K562 (cell line): ENCODE data around the gene DARS2. TPM values are rescaled to one million over a fixed set of nuclear protein-coding genes. Genes with fewer than 3 reads are reported as not detected.
A peak's percentile ranks its signal among the peaks of the same experiment; 100 is the strongest.

ENCODE experiments used
- BDP1 ChIP-seq: IDR thresholded peaks from 3 replicates; pipeline ENCODE4 v1.6.1; 2011; ENCODE audit not compliant: insufficient read length, insufficient read depth
- E2F3 ChIP-seq: fragments of 250-450 bp; sonication (Bioruptor Pico); IDR thresholded peaks from 2 replicates; pipeline ENCODE4 v1.4.0; 2020; ENCODE audit warnings: mild to moderate bottlenecking
- EP400 ChIP-seq: fragments of 450-650 bp; IDR thresholded peaks from 2 replicates; pipeline ENCODE4 v1.6.1; 2017; ENCODE audit warnings: antibody characterized with exemption, mild to moderate bottlenecking, moderate library complexity
- ETS2 ChIP-seq: IDR thresholded peaks from 2 replicates; pipeline ENCODE4 v1.6.1; 2016; ENCODE audit warnings: borderline replicate concordance, missing genetic modification characterization, mild to moderate bottlenecking, moderate library complexity, missing compliant biosample characterization; ENCODE audit not compliant: poor library complexity, severe bottlenecking
- EZH2 ChIP-seq: IDR thresholded peaks from 2 replicates; pipeline ENCODE4 v1.6.1; 2012; ENCODE audit warnings: low read depth, mild to moderate bottlenecking, inconsistent platforms, low read length, borderline replicate concordance
- FOXJ2 ChIP-seq: fragments of 200-800 bp; sonication (Bioruptor generic); IDR thresholded peaks from 2 replicates; pipeline ENCODE4 v1.6.1; 2016; ENCODE audit warnings: missing genetic modification characterization, missing compliant biosample characterization
- FOXP1 ChIP-seq: sonication (generic); formaldehyde crosslinking; IDR thresholded peaks from 2 replicates; pipeline ENCODE4 v1.8.0; 2022; ENCODE audit warnings: mild to moderate bottlenecking, missing genetic modification reagents
- JUNB ChIP-seq: fragments of 450-650 bp; formaldehyde crosslinking; conservative IDR thresholded peaks from 2 replicates; pipeline ENCODE4 v1.4.0; 2020; ENCODE audit warnings: mild to moderate bottlenecking
- KDM5B ChIP-seq: fragments of 200-600 bp; sonication (generic); IDR thresholded peaks from 2 replicates; pipeline ENCODE4 v1.6.1; 2012; ENCODE audit warnings: low read depth, mild to moderate bottlenecking, moderate library complexity, low read length, control low read depth, inconsistent platforms; ENCODE audit not compliant: insufficient replicate concordance
- NBN ChIP-seq: fragments of 450-650 bp; IDR thresholded peaks from 2 replicates; pipeline ENCODE4 v1.6.1; 2016; ENCODE audit warnings: low read depth, mild to moderate bottlenecking
- NCOA4 ChIP-seq: fragments of 450-650 bp; IDR thresholded peaks from 2 replicates; pipeline ENCODE4 v1.6.1; 2018; ENCODE audit warnings: mild to moderate bottlenecking; ENCODE audit not compliant: partially characterized antibody
- NELFE ChIP-seq: IDR thresholded peaks from 2 replicates; pipeline ENCODE4 v1.6.1; 2011; ENCODE audit warnings: mild to moderate bottlenecking; ENCODE audit not compliant: insufficient read depth, insufficient read length
- PRPF4 ChIP-seq: fragments of 200-400 bp; formaldehyde crosslinking; IDR thresholded peaks from one replicate; pipeline ENCODE4 v1.6.1; 2017; ENCODE audit warnings: low read length, low read depth, mild to moderate bottlenecking; ENCODE audit not compliant: insufficient read depth, poor library complexity, severe bottlenecking
- RBM25 ChIP-seq: fragments of 200-400 bp; formaldehyde crosslinking; IDR thresholded peaks from 2 replicates; pipeline ENCODE4 v1.6.1; 2018; ENCODE audit warnings: low read length, low read depth, moderate library complexity; ENCODE audit not compliant: severe bottlenecking
- SAFB2 ChIP-seq: fragments of 200-400 bp; formaldehyde crosslinking; IDR thresholded peaks from 2 replicates; pipeline ENCODE4 v1.6.1; 2018; ENCODE audit warnings: borderline replicate concordance, low read length, low read depth, moderate library complexity; ENCODE audit not compliant: severe bottlenecking
- SETDB1 ChIP-seq: IDR thresholded peaks from one replicate; pipeline ENCODE4 v1.6.1; 2012; ENCODE audit warnings: low read length, control low read depth, inconsistent platforms
- SMAD4 ChIP-seq: fragments of 250-450 bp; sonication (Bioruptor Pico); conservative IDR thresholded peaks from 2 replicates; pipeline ENCODE4 v1.8.0; 2021; ENCODE audit warnings: inconsistent platforms, mild to moderate bottlenecking, moderate library complexity
- SOX6 ChIP-seq: fragments of 450-650 bp; IDR thresholded peaks from 2 replicates; pipeline ENCODE4 v1.6.1; 2014; ENCODE audit warnings: mild to moderate bottlenecking
- SP2 ChIP-seq: IDR thresholded peaks from 2 replicates; pipeline ENCODE4 v1.6.1; 2011; ENCODE audit warnings: mild to moderate bottlenecking, low read depth, low read length, moderate library complexity; ENCODE audit not compliant: poor library complexity, severe bottlenecking; ENCODE audit errors: extremely low read depth
- SRSF7 ChIP-seq: fragments of 200-400 bp; formaldehyde crosslinking; optimal IDR thresholded peaks from 2 replicates; pipeline ENCODE3; 2017; ENCODE audit warnings: mild to moderate bottlenecking, low read depth, low read length
- TAF1 ChIP-seq: IDR thresholded peaks from 2 replicates; pipeline ENCODE4 v1.6.1; 2011; ENCODE audit warnings: mild to moderate bottlenecking, low read length, moderate library complexity; ENCODE audit not compliant: insufficient read depth, control insufficient read depth, severe bottlenecking; ENCODE audit errors: extremely low read depth
- XRCC5 ChIP-seq: fragments of 200-400 bp; formaldehyde crosslinking; IDR thresholded peaks from 2 replicates; pipeline ENCODE4 v1.6.1; 2017; ENCODE audit warnings: low read depth, mild to moderate bottlenecking, low read length
- ZBTB7A ChIP-seq: IDR thresholded peaks from 2 replicates; pipeline ENCODE4 v1.6.1; 2011; ENCODE audit warnings: low read depth, mild to moderate bottlenecking, low read length, moderate library complexity, borderline replicate concordance; ENCODE audit not compliant: control insufficient read depth
- ZNF551 ChIP-seq: fragments of 250-450 bp; sonication (Bioruptor Pico); IDR thresholded peaks from 2 replicates; pipeline ENCODE4 v1.5.0; 2021; ENCODE audit warnings: mild to moderate bottlenecking, moderate library complexity
- polyA plus RNA-seq, 8 experiments: library from polyadenylated mRNA; depleted of rRNA in 4 of 8; stranded (reverse) in 5 of 8; unstranded in 3 of 8; fragments of >200 nt; fragmentation: Nextera tagmentation in 2 of 8; fragmentation: Illumina TruSeq in 1 of 8; extraction: Ambion mirVana in 2 of 8; extraction: Trizol in 1 of 8; gene quantifications; 2 replicates each; pipeline versions ENCODE4 v1.2.1 to v1.2.3, GENCODE V29; 2011 to 2014; ENCODE audit warnings: inconsistent platforms in 1 of 8, missing spikeins in 1 of 8
- total RNA-seq, 7 experiments: library from RNA; depleted of rRNA in 6 of 7; stranded (reverse); fragments of >200 nt in 6 of 7; fragmentation: Illumina TruSeq in 2 of 7; extraction: Trizol in 2 of 7; gene quantifications; 2 replicates each; pipeline versions ENCODE4 v1.2.1 to v1.2.3, GENCODE V29; 2011 to 2021; ENCODE audit warnings: low replicate concordance in 1 of 7
- TF ChIP-seq, protein P1 (sequence below), 2 experiments: fragments of 200-800 bp in 1 of 2; sonication (Bioruptor generic) in 1 of 2; sonication (generic) in 1 of 2; formaldehyde crosslinking in 1 of 2; IDR thresholded peaks in 1 of 2; conservative IDR thresholded peaks in 1 of 2; 2 replicates each; pipeline versions ENCODE4 v1.5.0 to v1.6.1; 2016 to 2020; ENCODE audit warnings: missing compliant biosample characterization in 1 of 2, missing genetic modification characterization in 1 of 2, missing genetic modification reagents in 1 of 2
- TF ChIP-seq, protein P2 (sequence below): fragments of 450-650 bp; formaldehyde crosslinking; IDR thresholded peaks from 2 replicates; pipeline ENCODE4 v1.4.0; 2020; ENCODE audit warnings: mild to moderate bottlenecking
- TF ChIP-seq, protein P3 (sequence below): fragments of 250-450 bp; sonication (Bioruptor Pico); IDR thresholded peaks from 2 replicates; pipeline ENCODE4 v1.9.0; 2021; ENCODE audit warnings: mild to moderate bottlenecking

Gene DARS2
- total and polyA plus RNA-seq, 9 of the 15 experiments (the other 6 are each of a cell fraction or from before 2014, with no cell fraction given): 36.4 to 96.7 (median 68.6) TPM

DNA sequence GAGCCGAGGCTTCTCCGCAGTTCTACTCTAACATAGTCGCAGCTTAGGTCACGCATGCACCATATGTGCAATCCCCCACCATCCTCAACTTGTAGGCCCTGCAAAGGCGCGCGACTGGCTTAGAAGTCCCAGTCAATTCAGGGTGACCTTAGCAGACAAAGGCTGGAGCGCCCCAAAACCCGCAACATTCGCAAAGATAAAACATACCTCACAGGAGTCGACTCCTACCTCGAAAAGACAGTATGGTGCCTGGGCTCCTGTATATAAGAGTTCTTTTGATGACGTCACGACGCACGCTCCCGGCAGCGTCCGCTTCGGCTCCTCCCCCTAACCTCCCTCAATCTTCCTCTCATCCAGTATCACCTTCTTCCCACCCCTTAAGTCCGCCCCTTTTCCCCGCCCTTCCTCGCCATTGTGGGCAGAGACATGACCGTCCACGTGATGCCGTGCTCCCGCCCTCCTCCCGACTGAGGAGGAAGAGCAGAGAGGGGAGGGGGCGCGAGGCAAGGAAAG is 43.3 kb downstream of the DARS2 start, which contains the start of gene GAS5 (continued):
- TF ChIP-seq, protein P1, sequence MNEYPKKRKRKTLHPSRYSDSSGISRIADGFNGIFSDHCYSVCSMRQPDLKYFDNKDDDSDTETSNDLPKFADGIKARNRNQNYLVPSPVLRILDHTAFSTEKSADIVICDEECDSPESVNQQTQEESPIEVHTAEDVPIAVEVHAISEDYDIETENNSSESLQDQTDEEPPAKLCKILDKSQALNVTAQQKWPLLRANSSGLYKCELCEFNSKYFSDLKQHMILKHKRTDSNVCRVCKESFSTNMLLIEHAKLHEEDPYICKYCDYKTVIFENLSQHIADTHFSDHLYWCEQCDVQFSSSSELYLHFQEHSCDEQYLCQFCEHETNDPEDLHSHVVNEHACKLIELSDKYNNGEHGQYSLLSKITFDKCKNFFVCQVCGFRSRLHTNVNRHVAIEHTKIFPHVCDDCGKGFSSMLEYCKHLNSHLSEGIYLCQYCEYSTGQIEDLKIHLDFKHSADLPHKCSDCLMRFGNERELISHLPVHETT (CRISPR knock-in tag; conservative IDR thresholded peaks at IDR 0.05 in 1 of 2, IDR thresholded peaks at IDR 0.05 in 1 of 2): no peak
- no peak for TF ChIP-seq E2F3
- TF ChIP-seq FOXJ2 (tag): no peak
- TF ChIP-seq, protein P2, sequence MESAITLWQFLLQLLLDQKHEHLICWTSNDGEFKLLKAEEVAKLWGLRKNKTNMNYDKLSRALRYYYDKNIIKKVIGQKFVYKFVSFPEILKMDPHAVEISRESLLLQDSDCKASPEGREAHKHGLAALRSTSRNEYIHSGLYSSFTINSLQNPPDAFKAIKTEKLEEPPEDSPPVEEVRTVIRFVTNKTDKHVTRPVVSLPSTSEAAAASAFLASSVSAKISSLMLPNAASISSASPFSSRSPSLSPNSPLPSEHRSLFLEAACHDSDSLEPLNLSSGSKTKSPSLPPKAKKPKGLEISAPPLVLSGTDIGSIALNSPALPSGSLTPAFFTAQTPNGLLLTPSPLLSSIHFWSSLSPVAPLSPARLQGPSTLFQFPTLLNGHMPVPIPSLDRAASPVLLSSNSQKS (CRISPR knock-in tag): no peak
- TF ChIP-seq KDM5B: peak; percentile 100
- peak; percentile 95 for TF ChIP-seq NELFE
- TF ChIP-seq BDP1: no peak
- peak; percentile 55; the same call in 1 of the 2 replicates for TF ChIP-seq SOX6
- peak; percentile 99 for TF ChIP-seq EP400
- no peak for TF ChIP-seq RBM25
- TF ChIP-seq, protein P3, sequence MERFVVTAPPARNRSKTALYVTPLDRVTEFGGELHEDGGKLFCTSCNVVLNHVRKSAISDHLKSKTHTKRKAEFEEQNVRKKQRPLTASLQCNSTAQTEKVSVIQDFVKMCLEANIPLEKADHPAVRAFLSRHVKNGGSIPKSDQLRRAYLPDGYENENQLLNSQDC (CRISPR knock-in tag): peak; percentile 84; the same call in 1 of the 2 replicates
- TF ChIP-seq ETS2 (tag): no peak
- no peak; the same call in 1 of the 2 replicates for TF ChIP-seq ZBTB7A
- TF ChIP-seq JUNB: peak; percentile 87
- no peak; the same call in 1 of the 2 replicates for TF ChIP-seq SMAD4 (CRISPR knock-in tag)
- peak; percentile 100 for TF ChIP-seq NBN
- peak; percentile 83; the same call in 1 of the 2 replicates for TF ChIP-seq FOXP1 (CRISPR knock-in tag)
- TF ChIP-seq EZH2: no peak
- peak; percentile 99 for TF ChIP-seq TAF1
- TF ChIP-seq SP2: no peak
- 0 out of 2 replicates have a peak, but pooled peaks have one; percentile 20 for TF ChIP-seq ZNF551 (CRISPR knock-in tag)
- TF ChIP-seq PRPF4: no peak
- TF ChIP-seq SAFB2: no peak
- peak; percentile 87; the same call in 1 of the 2 replicates for TF ChIP-seq XRCC5
- TF ChIP-seq SRSF7: no peak
- no peak for TF ChIP-seq SETDB1
- no peak for TF ChIP-seq NCOA4
